Heart right ventricle (tissue), 16 donors: ENCODE data around the gene CNTN4. TPM values are rescaled to one million over a fixed set of nuclear protein-coding genes. Genes with fewer than 3 reads are reported as not detected.
"Not testable (repeated sequence)": the region's sequence is repeated elsewhere in the genome, so short reads cannot be mapped to it uniquely, and the experiment has no call there.

Experiments
- ATAC-seq, 8 donors: fragments of 200-7000 bp; cut with Tn5 transposase; one replicate each; pipeline ENCODE4 v1.9.1; 2020; ENCODE audit warnings: mild to moderate bottlenecking in 8 of 8, moderate library complexity in 8 of 8, moderate number of reproducible peaks in 1 of 8
- DNase-seq, 2 donors: peaks; one replicate each; pipeline ENCODE4 v3.0.0-alpha.2; 2020
- H3K27ac ChIP-seq, 10 donors: fragments of 200-600 bp; sonication (generic) in 2 of 10; one replicate each; pipeline versions ENCODE4 v1.5.0 to v1.8.0; 2020 to 2022; ENCODE audit warnings: mild to moderate bottlenecking in 3 of 10
- H3K27me3 ChIP-seq, 7 donors: fragments of 200-600 bp; one replicate each; pipeline ENCODE4 v1.8.0; 2021 to 2022; ENCODE audit warnings: mild to moderate bottlenecking in 2 of 7
- H3K36me3 ChIP-seq, 9 donors: fragments of 200-600 bp; sonication (generic) in 1 of 9; one replicate each; pipeline versions ENCODE4 v1.5.0 to v1.8.0; 2020 to 2022; ENCODE audit warnings: mild to moderate bottlenecking in 2 of 9
- H3K4me1 ChIP-seq, 9 donors: fragments of 200-600 bp; sonication (generic) in 1 of 9; one replicate each; pipeline versions ENCODE4 v1.5.0 to v1.8.0; 2020 to 2022; ENCODE audit warnings: mild to moderate bottlenecking in 4 of 9
- H3K4me3 ChIP-seq, 10 donors: fragments of 200-600 bp; sonication (generic) in 2 of 10; one replicate each; pipeline versions ENCODE4 v1.5.0 to v1.8.0; 2020 to 2022; ENCODE audit warnings: mild to moderate bottlenecking in 7 of 10, moderate library complexity in 2 of 10
- H3K9me3 ChIP-seq, 11 donors: fragments of 200-600 bp in 10 of 11; sonication (generic) in 2 of 11; one replicate each; pipeline versions ENCODE4 v1.5.0 to v1.8.0; 2013 to 2022; ENCODE audit warnings: mild to moderate bottlenecking in 2 of 11, control low read depth in 1 of 11, moderate library complexity in 1 of 11
- WGBS, 2 donors: extraction: QIAGEN DNeasy Blood & Tissue Kit; methylation state at CpG; one replicate each; pipeline ENCODE4 v1.1.7; 2013; ENCODE audit warnings: inconsistent platforms in 1 of 2; 5-methylcytosine and 5-hydroxymethylcytosine counted together
- intact Hi-C, 10 donors: fragments of 100-400 bp; cut with DNase I; formaldehyde crosslinking; loops; one replicate each; pipeline versions ENCODE4 v1.11.1 to v1.14.2; 2022
- polyA plus RNA-seq, 2 donors: library from polyadenylated mRNA; stranded (reverse); fragments of 200-250 nt; gene quantifications; one replicate each; pipeline ENCODE4 v1.2.3, GENCODE V29; 2013
- total RNA-seq, 10 donors: library from RNA; stranded (reverse); fragmentation: NEBNext Ultra II Directional in 3 of 10; extraction: Animal tissue kit (Norgen Biotek cat#: 25700) in 3 of 10; gene quantifications; one replicate each; pipeline versions ENCODE4 v1.2.1 to v1.2.4, GENCODE V29; 2021 to 2023
- TF ChIP-seq, protein P1 (sequence below), 9 donors: fragments of 200-600 bp; sonication (generic) in 2 of 9; IDR thresholded peaks; one replicate each; pipeline versions ENCODE4 v1.5.0 to v1.8.0; 2021 to 2022; ENCODE audit warnings: antibody characterized with exemption in 9 of 9, mild to moderate bottlenecking in 5 of 9, moderate library complexity in 1 of 9
- donor health status: Arrhythmogenic right ventricular cardiomyopathy.
- donor health status: ischemic (EF 13 %, LVEDD 7.1; RV severe dilation, severe dysfunction).
- donor health status: healthy with polysubstance abuse.
- donor health status: DM: no; HTN: yes; CAD: no.
- donor health status: DM: no; HTN: no; CAD: no.
- donor health status: ischemic (EF 25% LVEDD 6.9; RV normal size, moderate dysfunction).
- donor health status: ischemic (EF 25% LVEDD 5.7; RV mildly dilated, moderate dysfunction).
- donor health status: healthy.
- donor health status: DM: yes; HTN: yes; CAD: no.
- donor health status: Ischemic cardiomyopathy.
- donor health status: ischemic (EF 35%, LVEDD 5.7; RV mildly dilated, moderate dysfunction).
- donor health status: nonischemic (EF 11% LVEDD 7.7; RV severe dilation, severe dysfunction).
- donor health status: DM: yes; HTN: yes; CAD: no.
- donor health status: PGD.
- donor health status: ischemic (EF 29% LVEDD 5.4; RV normal size, mild dysfunction).
- donor health status: nonischemic (EF 23%, LVEDD 6.1; RV moderate dilation, normal function).

Gene CNTN4
- total and polyA plus RNA-seq, 12 donors: 0.48 to 4.7 (median 2.5) TPM

DNA sequence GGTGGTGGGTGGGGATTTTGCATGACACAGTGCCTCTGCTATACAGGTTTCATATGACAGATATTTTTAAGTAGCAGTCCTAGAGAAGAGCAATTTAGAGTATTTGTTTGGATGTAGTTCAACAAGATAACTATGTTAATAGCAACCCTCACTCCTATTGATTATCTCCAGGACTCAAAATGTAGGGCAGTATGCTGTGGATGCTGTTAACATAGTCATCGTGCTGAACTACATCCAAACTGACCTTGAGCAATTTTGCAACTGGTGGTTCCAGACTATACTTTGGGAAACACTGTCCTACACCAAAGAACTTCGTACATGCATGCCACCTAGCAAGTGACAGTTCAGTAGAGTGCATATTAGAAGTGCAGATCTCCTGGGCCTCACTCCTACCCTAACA is 893.9 kb downstream of the CNTN4 start:
- Histone ChIP-seq H3K36me3 (no peaks in the 10 kb centered on the region), H3K27me3 (no peaks in the 10 kb centered on the region), H3K4me1 (no peaks in the 10 kb centered on the region), H3K4me3 (no peak overlapping the region), H3K9me3 (no peaks in the 10 kb centered on the region), H3K27ac (no peak overlapping the region)
- WGBS, 2 donors: 32 to 44% methylated on average over 2 of the region's 2 CpGs
- TF ChIP-seq, protein P1, sequence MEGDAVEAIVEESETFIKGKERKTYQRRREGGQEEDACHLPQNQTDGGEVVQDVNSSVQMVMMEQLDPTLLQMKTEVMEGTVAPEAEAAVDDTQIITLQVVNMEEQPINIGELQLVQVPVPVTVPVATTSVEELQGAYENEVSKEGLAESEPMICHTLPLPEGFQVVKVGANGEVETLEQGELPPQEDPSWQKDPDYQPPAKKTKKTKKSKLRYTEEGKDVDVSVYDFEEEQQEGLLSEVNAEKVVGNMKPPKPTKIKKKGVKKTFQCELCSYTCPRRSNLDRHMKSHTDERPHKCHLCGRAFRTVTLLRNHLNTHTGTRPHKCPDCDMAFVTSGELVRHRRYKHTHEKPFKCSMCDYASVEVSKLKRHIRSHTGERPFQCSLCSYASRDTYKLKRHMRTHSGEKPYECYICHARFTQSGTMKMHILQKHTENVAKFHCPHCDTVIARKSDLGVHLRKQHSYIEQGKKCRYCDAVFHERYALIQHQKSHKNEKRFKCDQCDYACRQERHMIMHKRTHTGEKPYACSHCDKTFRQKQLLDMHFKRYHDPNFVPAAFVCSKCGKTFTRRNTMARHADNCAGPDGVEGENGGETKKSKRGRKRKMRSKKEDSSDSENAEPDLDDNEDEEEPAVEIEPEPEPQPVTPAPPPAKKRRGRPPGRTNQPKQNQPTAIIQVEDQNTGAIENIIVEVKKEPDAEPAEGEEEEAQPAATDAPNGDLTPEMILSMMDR (IDR thresholded peaks at IDR 0.05): no peak
- ATAC-seq: peak in 6 of 8 donors; percentile 39 to 95 (median 86)
- DNase-seq: no peak
- intact Hi-C loops: no loop called here

GRCh38 chr3:2993130-2993529 is 894.5 kb downstream of the CNTN4 start:
- H3K4me1 ChIP-seq, H3K36me3 ChIP-seq, DNase-seq, H3K4me3 ChIP-seq, H3K9me3 ChIP-seq, ATAC-seq, H3K27me3 ChIP-seq, H3K27ac ChIP-seq, intact Hi-C loops: not testable (repeated sequence)
- WGBS, 2 donors: 96% methylated on average over 5 of the region's 5 CpGs

DNA sequence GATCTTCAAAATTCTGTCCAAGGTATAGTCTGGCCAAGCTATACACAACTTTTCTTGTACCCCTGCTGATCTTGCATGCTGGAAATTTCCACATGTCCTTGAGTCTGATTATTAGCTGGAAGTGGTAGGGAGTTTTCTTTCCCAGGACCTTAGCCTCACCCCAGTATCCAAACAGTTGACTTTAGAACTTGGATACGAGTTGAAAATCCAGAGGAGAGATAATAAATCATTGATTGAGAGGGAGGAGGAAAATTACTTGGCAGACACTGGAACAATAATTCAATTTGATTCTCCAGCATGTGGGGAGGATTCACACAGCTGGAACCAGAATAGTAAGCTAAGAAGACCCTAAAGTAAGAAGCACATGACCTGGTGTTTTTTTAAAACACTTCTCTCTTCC is 895.1 kb downstream of the CNTN4 start:
- intact Hi-C loops: no loop called here
- H3K36me3 ChIP-seq: no peaks in the 10 kb centered on the region
- no peak for DNase-seq
- no peak overlapping the region for H3K27ac ChIP-seq
- ATAC-seq: no peak
- H3K4me3 ChIP-seq: no peak overlapping the region
- WGBS, 2 donors: 24 to 29% methylated on average over 1 of the region's 1 CpG
- no peaks in the 10 kb centered on the region for H3K9me3 ChIP-seq
- H3K4me1 ChIP-seq: no peaks in the 10 kb centered on the region
- TF ChIP-seq, protein P1 (IDR thresholded peaks at IDR 0.05): no peak
- H3K27me3 ChIP-seq: no peaks in the 10 kb centered on the region

DNA sequence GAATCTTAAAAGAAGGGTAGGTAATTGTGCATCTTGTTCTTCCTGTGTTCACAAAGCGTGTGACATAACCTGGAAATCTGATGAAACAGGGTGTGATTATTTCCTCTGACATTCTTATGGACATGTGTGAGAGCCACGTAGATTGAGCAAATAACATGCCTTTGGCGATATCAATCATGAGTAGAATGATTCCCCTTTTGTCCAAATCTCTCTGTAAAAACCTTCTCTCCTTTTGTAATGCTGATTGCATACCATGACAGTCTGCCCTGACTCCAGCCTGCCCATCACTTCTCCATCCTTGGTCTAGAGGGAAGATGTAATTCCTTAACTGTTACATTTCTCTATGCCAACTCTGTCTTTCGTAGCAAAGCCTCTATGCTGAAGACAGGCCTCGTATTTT is 896.5 kb downstream of the CNTN4 start:
- Histone ChIP-seq H3K36me3 (no peaks in the 10 kb centered on the region), H3K27ac (no peak overlapping the region), H3K27me3 (no peaks in the 10 kb centered on the region), H3K4me1 (no peaks in the 10 kb centered on the region), H3K9me3 (no peaks in the 10 kb centered on the region), H3K4me3 (no peak overlapping the region)
- intact Hi-C loops: no loop called here
- TF ChIP-seq, protein P1 (IDR thresholded peaks at IDR 0.05): no peak
- DNase-seq: no peak
- no peak for ATAC-seq
- 85 to 87% methylated on average over 5 of the region's 5 CpGs for WGBS, 2 donors

DNA sequence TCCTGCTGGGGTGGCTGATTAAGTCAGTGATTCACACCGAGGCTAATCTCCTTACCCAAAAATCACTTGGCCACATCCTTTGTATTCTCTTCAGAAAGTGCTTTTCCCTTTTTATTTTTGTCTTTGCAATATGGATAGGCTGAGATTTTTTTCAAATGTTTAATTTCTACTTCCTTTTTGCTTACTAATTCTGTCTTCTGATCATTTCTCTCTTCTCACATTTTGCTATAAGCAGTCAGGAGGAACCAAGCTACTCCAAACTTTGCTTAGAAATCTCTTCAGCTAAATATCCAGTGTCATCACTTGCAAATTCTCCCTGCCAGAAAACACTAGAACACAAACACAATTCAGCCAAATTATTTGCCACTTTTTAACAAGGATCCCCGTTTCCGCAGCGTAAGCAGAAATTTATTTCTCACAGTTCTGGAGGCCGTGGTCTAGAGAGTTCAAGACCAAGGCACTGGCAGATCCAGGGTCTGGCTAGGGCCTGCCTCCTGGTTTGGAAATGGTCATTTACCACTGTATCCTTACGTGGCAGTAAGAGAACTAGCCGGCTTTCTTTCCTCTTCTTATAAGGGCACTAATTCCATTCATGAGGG is 906.6 kb downstream of the CNTN4 start:
- H3K36me3 ChIP-seq: no peaks in the 10 kb centered on the region
- TF ChIP-seq, protein P1 (IDR thresholded peaks at IDR 0.05): no peak
- DNase-seq (no peak), ATAC-seq (no peak)
- WGBS, 2 donors: 82 to 85% methylated on average over 7 of the region's 7 CpGs
- intact Hi-C loops: no loop called here
- H3K9me3 ChIP-seq: no peaks in the 10 kb centered on the region
- H3K27ac ChIP-seq: no peak overlapping the region
- peaks cover 0 to 8% (median 0%) of the 10 kb centered on the region in 7 donors for H3K27me3 ChIP-seq
- H3K4me1 ChIP-seq: no peaks in the 10 kb centered on the region
- no peak overlapping the region for H3K4me3 ChIP-seq
